ENCODE data around the gene DPRX.

- no peak for TF ChIP-seq GATA2 (IDR thresholded peaks at IDR 0.05; ENCODE audit: low read depth, low read length)
- no peak for TF ChIP-seq GATA3 (IDR thresholded peaks at IDR 0.05; ENCODE audit: low read depth, low read length)
Observed at GRCh38 chr19:53621885-53622740, 9.7 kb upstream of the DPRX start.

All from SH-SY5Y (cell line).